ENCODE results near the gene RGS6. TPM values are rescaled to one million over a fixed set of nuclear protein-coding genes. Genes with fewer than 3 reads are reported as not detected.

Gene RGS6
- total RNA-seq, 4 donors from 2014 or later, result 0.83 to 2.4 (median 1.5) TPM

DNA sequence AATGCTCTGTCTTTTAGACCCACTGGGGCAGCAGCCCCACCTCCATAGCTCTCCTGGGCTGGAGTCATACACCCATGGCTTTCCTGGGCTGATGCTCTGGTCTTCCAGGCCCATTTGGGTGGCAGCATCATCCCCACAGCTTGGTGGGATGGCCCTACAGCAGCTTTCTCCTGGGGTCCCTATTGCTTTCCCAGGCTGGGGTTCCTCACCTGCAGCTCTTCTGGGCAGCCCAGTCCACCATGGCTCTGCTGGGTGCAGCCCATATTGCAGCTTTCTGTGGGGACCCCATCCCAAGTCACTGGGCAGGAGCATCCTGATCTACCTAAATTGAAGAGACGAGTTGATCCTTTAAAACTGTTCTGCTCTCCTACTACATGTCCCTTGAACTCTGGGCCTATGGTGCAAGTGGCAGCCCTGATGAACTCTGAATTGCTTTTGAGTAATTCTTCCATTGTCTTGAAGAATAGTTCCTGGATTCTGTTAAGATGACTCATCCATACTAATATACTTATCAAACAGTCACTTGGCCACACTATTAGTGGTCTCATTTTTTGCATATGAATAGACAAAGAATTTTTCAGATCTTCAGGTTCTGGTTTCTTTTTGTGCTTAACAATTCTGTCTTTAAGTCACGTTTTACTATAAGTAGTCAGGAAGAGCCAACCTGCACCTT is 571.6 kb downstream of the RGS6 start:
- DNase-seq (ENCODE audit: extremely low spot score), result no peak
- no peak overlapping the region for H3K27ac ChIP-seq (replicated peaks in 1 of 4)
- TF ChIP-seq CTCF (IDR thresholded peaks at IDR 0.05) (no peak), EP300 (IDR thresholded peaks at IDR 0.05) (no peak), POLR2AphosphoS5 (IDR thresholded peaks at IDR 0.05) (no peak)
- H3K4me3 ChIP-seq, result no peak overlapping the region
- no peaks in the 10 kb centered on the region for H3K27me3 ChIP-seq
- H3K9me3 ChIP-seq, result peaks cover 0 to 5% (median 0%) of the 10 kb centered on the region in 4 donors
- intact Hi-C loops (cut with DNase I), result no loop called here
- WGBS, result 87% methylated on average over 2 of the region's 2 CpGs
- no peaks in the 10 kb centered on the region for H3K4me1 ChIP-seq
- no peaks in the 10 kb centered on the region for H3K36me3 ChIP-seq

GRCh38 chr14:72510566-72510965 is 578.3 kb downstream of the RGS6 start:
- 56% methylated on average over 4 of the region's 4 CpGs for WGBS
- intact Hi-C loops (cut with DNase I), result no loop called here
- Histone ChIP-seq H3K27me3 (peaks cover 0 to 6% (median 0%) of the 10 kb centered on the region in 4 donors), H3K4me3 (no peak overlapping the region), H3K9me3 (no peaks in the 10 kb centered on the region), H3K27ac (replicated peaks in 1 of 4) (no peak overlapping the region), H3K36me3 (no peaks in the 10 kb centered on the region), H3K4me1 (no peaks in the 10 kb centered on the region)
- TF ChIP-seq EP300 (IDR thresholded peaks at IDR 0.05), result no peak
- no peak for TF ChIP-seq POLR2AphosphoS5 (IDR thresholded peaks at IDR 0.05)
- no peak for TF ChIP-seq CTCF (IDR thresholded peaks at IDR 0.05)
- no peak for TF ChIP-seq POLR2A (IDR thresholded peaks at IDR 0.05; ENCODE audit: low read depth)
- DNase-seq (ENCODE audit: extremely low spot score), result no peak

DNA sequence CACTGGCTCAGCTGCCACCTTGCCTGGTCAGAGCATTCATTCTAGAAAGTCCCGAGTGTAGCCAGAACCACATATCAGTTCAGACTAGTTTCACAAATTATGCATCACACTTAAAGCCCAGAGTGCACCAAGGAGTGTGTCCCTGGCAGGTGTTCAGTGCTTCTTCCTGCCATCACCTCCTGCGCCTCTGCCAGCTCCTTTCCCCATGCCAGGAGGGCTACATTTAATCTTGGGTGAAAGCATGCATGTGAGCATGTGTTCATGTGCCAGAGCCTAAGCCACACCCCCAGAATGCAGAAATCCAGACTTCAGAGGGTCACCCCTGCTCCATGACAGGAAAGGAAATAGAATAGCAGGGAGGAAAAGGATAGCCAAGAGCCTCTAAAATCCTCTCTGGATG is 580.1 kb downstream of the RGS6 start:
- no peak overlapping the region for H3K4me3 ChIP-seq
- H3K9me3 ChIP-seq, result no peaks in the 10 kb centered on the region
- no peak for DNase-seq (ENCODE audit: extremely low spot score)
- intact Hi-C loops (cut with DNase I), result no loop called here
- no peak for TF ChIP-seq CTCF (IDR thresholded peaks at IDR 0.05)
- no peak for TF ChIP-seq POLR2A (IDR thresholded peaks at IDR 0.05; ENCODE audit: low read depth)
- no peak for TF ChIP-seq POLR2AphosphoS5 (IDR thresholded peaks at IDR 0.05)
- TF ChIP-seq EP300 (IDR thresholded peaks at IDR 0.05), result no peak
- peaks cover 0 to 8% (median 5%) of the 10 kb centered on the region in 4 donors for H3K4me1 ChIP-seq
- no peak overlapping the region for H3K27ac ChIP-seq (replicated peaks in 1 of 4)
- H3K27me3 ChIP-seq, result peaks cover 0 to 6% (median 0%) of the 10 kb centered on the region in 4 donors
- WGBS, result 93% methylated on average over 2 of the region's 2 CpGs
- no peaks in the 10 kb centered on the region for H3K36me3 ChIP-seq

DNA sequence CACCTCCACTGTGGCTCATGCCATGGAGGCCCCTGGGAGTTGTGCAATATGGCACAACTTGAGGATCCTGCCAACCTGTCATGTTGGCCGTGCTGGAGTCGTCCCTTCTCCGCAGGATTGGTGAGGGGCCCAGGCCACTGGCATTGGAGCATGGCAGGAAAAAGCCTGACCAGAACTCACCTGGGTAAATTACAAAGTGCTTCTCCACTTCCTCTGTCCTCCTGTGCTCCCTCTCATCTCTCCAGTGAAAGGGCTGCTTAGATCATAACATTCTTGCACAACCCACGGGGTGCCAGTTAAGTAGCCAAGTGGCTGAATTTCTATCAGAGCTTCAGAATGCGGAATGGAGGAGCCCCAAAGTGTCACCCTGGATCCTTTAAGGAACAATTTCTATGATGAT is 580.7 kb downstream of the RGS6 start:
- intact Hi-C loops (cut with DNase I), result no loop called here
- WGBS, result 89% methylated on average over 3 of the region's 5 CpGs
- Histone ChIP-seq H3K27ac (replicated peaks in 1 of 4) (no peak overlapping the region), H3K36me3 (no peaks in the 10 kb centered on the region), H3K4me3 (no peak overlapping the region), H3K9me3 (no peaks in the 10 kb centered on the region), H3K4me1 (peaks cover 0 to 9% (median 7%) of the 10 kb centered on the region in 4 donors), H3K27me3 (peaks cover 0 to 6% (median 0%) of the 10 kb centered on the region in 4 donors)
- DNase-seq (ENCODE audit: extremely low spot score), result no peak
- TF ChIP-seq POLR2A (IDR thresholded peaks at IDR 0.05; ENCODE audit: low read depth) (no peak), POLR2AphosphoS5 (IDR thresholded peaks at IDR 0.05) (no peak), CTCF (IDR thresholded peaks at IDR 0.05) (no peak)

DNA sequence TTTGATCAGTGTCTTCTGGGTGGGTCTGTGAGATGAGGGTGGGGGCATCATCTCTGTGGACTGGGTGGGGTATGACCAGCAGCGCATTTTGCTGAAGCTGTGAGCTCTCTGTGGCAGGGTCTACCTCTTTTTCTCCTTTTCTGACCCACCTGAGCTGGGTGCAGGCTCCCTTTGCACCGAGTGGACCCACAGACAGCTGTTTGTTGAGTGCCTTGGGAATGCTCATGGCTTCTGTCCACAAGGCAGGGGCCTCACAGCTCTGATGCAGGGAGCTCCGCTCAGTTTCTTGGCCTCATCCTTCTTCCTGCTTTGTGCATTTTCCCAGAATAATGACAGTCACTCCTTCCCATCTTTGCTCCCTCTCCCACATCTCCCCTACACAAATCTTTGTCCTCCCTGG is 581.1 kb downstream of the RGS6 start:
- H3K4me1 ChIP-seq, result peaks cover 0 to 9% (median 7%) of the 10 kb centered on the region in 4 donors
- H3K9me3 ChIP-seq, result no peaks in the 10 kb centered on the region
- no peak for DNase-seq (ENCODE audit: extremely low spot score)
- H3K27ac ChIP-seq (replicated peaks in 1 of 4), result no peak overlapping the region
- intact Hi-C loops (cut with DNase I), result no loop called here
- no peaks in the 10 kb centered on the region for H3K36me3 ChIP-seq
- 83% methylated on average over 3 of the region's 3 CpGs for WGBS
- no peak overlapping the region for H3K4me3 ChIP-seq
- no peak for TF ChIP-seq POLR2AphosphoS5 (IDR thresholded peaks at IDR 0.05)
- TF ChIP-seq EP300 (IDR thresholded peaks at IDR 0.05), result no peak
- TF ChIP-seq CTCF (IDR thresholded peaks at IDR 0.05), result no peak
- no peak for TF ChIP-seq POLR2A (IDR thresholded peaks at IDR 0.05; ENCODE audit: low read depth)
- peaks cover 0 to 6% (median 0%) of the 10 kb centered on the region in 4 donors for H3K27me3 ChIP-seq
